Activated CD4-positive, alpha-beta T cell treated with anti-CD3 and anti-CD28 coated beads for 24 hours (primary cell): ENCODE measurements around the gene SLC32A1.

ENCODE experiments used
- DNase-seq, 2 donors: peaks; one replicate each; pipeline ENCODE4 v3.0.0-alpha.2; 2020; ENCODE audit warnings: low read depth in 2 of 2

Gene SLC32A1

GRCh38 chr20:38723848-38724625 is at the start of gene SLC32A1:
Gene SLC32A1 (plus strand): TSS chr20:38724486. CDS start chr20:38724725, 239 bp downstream.
- no peak for DNase-seq

- DNase-seq, result no peak
Measured at GRCh38 chr20:38674765-38675133, 49.5 kb upstream of the SLC32A1 start.

GRCh38 chr20:38676576-38676975 is 47.7 kb upstream of the SLC32A1 start:
- no peak for DNase-seq

- no peak for DNase-seq
Measured at GRCh38 chr20:38680500-38681306, 43.6 kb upstream of the SLC32A1 start.

- DNase-seq, result no peak
Measured at GRCh38 chr20:38685271-38685670, 39.0 kb upstream of the SLC32A1 start.

GRCh38 chr20:38685853-38686473 is 38.3 kb upstream of the SLC32A1 start:
- peak in 1 of 2 donors; percentile 15 for DNase-seq

- DNase-seq, result peak; percentile 19 to 25
Measured at GRCh38 chr20:38692436-38693411, 31.6 kb upstream of the SLC32A1 start.

- no peak for DNase-seq
Measured at GRCh38 chr20:38697306-38697705, 27.0 kb upstream of the SLC32A1 start.

- DNase-seq, result no peak
Measured at GRCh38 chr20:38698541-38698940, 25.7 kb upstream of the SLC32A1 start.

- DNase-seq, result no peak
Measured at GRCh38 chr20:38700141-38700540, 24.1 kb upstream of the SLC32A1 start.

- DNase-seq, result no peak
Measured at GRCh38 chr20:38700926-38701325, 23.4 kb upstream of the SLC32A1 start.

GRCh38 chr20:38703526-38703925 is 20.8 kb upstream of the SLC32A1 start:
- no peak for DNase-seq

- DNase-seq, result no peak
Measured at GRCh38 chr20:38704136-38704535, 20.1 kb upstream of the SLC32A1 start.

GRCh38 chr20:38706509-38706908 is 17.8 kb upstream of the SLC32A1 start:
- DNase-seq, result no peak

- no peak for DNase-seq
Measured at GRCh38 chr20:38714308-38714707, 10.0 kb upstream of the SLC32A1 start.

- DNase-seq, result no peak
Measured at GRCh38 chr20:38715646-38716045, 8.6 kb upstream of the SLC32A1 start.

GRCh38 chr20:38722683-38723016 is 1.6 kb upstream of the SLC32A1 start:
- no peak for DNase-seq

- DNase-seq, result no peak
Measured at GRCh38 chr20:38723017-38723847, 1.1 kb upstream of the SLC32A1 start.

- no peak for DNase-seq
Measured at GRCh38 chr20:38724626-38725147, 401 bp downstream of the SLC32A1 start.

GRCh38 chr20:38725148-38725901 is 1.0 kb downstream of the SLC32A1 start:
- no peak for DNase-seq
